ENCODE results near the gene CYS1. TPM values are rescaled to one million over a fixed set of nuclear protein-coding genes. Genes with fewer than 3 reads are reported as not detected.

CYS1 gene
- polyA plus RNA-seq, 3 donors, result not detected

DNA sequence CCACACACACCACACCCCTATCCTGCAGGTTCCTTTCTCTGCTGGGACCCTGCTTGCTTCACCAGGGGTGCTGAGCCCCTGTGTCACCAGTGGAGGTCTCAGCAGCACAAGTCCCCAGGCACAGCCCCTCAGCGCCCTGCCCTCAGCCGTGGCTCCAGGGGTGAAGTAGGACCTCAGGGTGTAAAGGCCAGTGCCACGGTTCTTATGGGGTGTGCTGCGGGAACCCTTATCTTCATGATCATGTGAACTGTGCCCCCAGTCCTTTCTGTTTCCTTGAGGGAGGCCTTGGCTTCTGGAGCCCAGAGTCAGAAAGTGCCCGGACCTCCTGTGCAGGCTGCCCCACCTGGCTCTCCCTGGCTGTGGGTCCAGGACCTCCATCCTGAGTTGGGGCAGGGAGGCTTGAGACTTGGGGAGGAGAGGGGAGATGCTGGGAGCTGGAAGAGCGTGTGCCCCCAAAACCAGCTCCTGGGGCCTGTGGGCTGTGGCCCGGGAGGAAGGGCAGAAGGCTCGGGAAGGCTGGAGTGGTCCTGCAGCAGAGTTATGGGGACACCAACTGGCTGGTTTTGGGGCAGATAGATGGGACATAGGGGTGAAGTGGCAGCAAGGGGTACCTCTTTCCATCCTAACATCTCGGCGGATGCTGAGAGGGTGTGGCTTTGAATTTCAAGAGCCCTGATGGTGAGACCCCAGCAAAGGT lies 57.1 kb downstream of the CYS1 start:
- WGBS (ENCODE audit: insufficient coverage), result 93% methylated on average over 8 of the region's 10 CpGs
- H2AFZ ChIP-seq (ENCODE audit: insufficient read depth, low read depth, low read length, poor library complexity, severe bottlenecking), result no peak overlapping the region

DNA sequence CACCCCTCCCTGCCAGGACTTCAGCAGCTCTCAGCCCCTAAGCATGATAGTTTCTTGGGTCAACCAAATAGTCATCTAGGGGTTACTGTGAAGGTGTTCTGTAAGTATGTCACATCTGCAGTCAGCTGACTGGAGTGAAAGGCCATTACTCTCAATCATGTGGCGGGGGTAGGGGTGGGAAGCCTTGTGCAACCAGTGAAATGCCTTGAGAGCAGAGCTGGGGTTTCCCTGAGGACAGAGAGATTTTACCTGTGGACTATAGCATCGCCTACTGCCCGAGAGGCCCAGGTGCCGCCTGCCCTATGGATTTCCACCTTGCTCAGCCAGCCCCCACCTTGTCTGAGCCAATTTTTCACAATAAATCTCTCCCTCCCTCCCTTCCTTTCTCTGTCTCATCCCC lies 57.8 kb downstream of the CYS1 start:
- H3K36me3 ChIP-seq (replicated peaks in 1 of 2; ENCODE audit: control insufficient read depth in 1 of 2, insufficient read depth in 2 of 2, low read length in 2 of 2), result no peaks in the 10 kb centered on the region
- H3K9ac ChIP-seq (ENCODE audit: insufficient read depth, low read length, poor library complexity, severe bottlenecking), result no peak overlapping the region
- no peak overlapping the region for H3K27ac ChIP-seq (ENCODE audit: low read depth in 1 of 2, low read length in 2 of 2)
- no peaks in the 10 kb centered on the region for H3K79me2 ChIP-seq (ENCODE audit: insufficient read depth, low read length)
- 93% methylated on average over 2 of the region's 4 CpGs for WGBS (ENCODE audit: insufficient coverage)
- H3K4me2 ChIP-seq (replicated peaks; ENCODE audit: extremely low read depth, low read length, poor library complexity, severe bottlenecking), result no peak overlapping the region
- intact Hi-C loops (cut with micrococcal nuclease), result no loop called here
- H3K4me1 ChIP-seq (ENCODE audit: control insufficient read depth in 1 of 2, insufficient read depth in 2 of 2, low read length in 2 of 2), result peaks cover 22 to 35% of the 10 kb centered on the region in 2 donors
- Mint-ChIP-seq H3K9me3 (peaks cover 0 to 5% (median 4%) of the 10 kb centered on the region in 7 donors), H3K27ac (no peak overlapping the region), H3K36me3 (no peaks in the 10 kb centered on the region), H3K4me1 (peaks cover 30% of the 10 kb centered on the region), H3K27me3 (ENCODE audit: low read depth in 3 of 3) (peaks cover 0 to 4% (median 3%) of the 10 kb centered on the region in 3 donors), H3K4me3 (no peak overlapping the region)
- no peak overlapping the region for H3K4me3 ChIP-seq (replicated peaks in 1 of 3; ENCODE audit: low read depth in 2 of 3, low read length in 3 of 3)
- no peak for TF ChIP-seq CTCF (IDR thresholded peaks at IDR 0.05)
- H3K27me3 ChIP-seq (ENCODE audit: control insufficient read depth in 2 of 2, insufficient read depth in 2 of 2, low read length in 2 of 2), result no peaks in the 10 kb centered on the region
- no peak overlapping the region for H2AFZ ChIP-seq (ENCODE audit: insufficient read depth, low read depth, low read length, poor library complexity, severe bottlenecking)
- H4K20me1 ChIP-seq (ENCODE audit: insufficient read depth, low read length), result no peaks in the 10 kb centered on the region
- H3K9me3 ChIP-seq (replicated peaks in 1 of 2; ENCODE audit: control insufficient read depth in 1 of 2, insufficient read depth in 1 of 2, low read length in 2 of 2), result peaks cover 0 to under 1% of the 10 kb centered on the region in 2 donors
- no peak for DNase-seq

More for the DNA sequence above, 57.1 kb downstream of the CYS1 start:
- Histone ChIP-seq H3K27me3 (ENCODE audit: control insufficient read depth in 2 of 2, insufficient read depth in 2 of 2, low read length in 2 of 2) (no peaks in the 10 kb centered on the region), H3K27ac (ENCODE audit: low read depth in 1 of 2, low read length in 2 of 2) (no peak overlapping the region), H3K79me2 (ENCODE audit: insufficient read depth, low read length) (no peaks in the 10 kb centered on the region), H3K9me3 (replicated peaks in 1 of 2; ENCODE audit: control insufficient read depth in 1 of 2, insufficient read depth in 1 of 2, low read length in 2 of 2) (no peaks in the 10 kb centered on the region), H3K9ac (ENCODE audit: insufficient read depth, low read length, poor library complexity, severe bottlenecking) (no peak overlapping the region), H3K4me2 (replicated peaks; ENCODE audit: extremely low read depth, low read length, poor library complexity, severe bottlenecking) (no peak overlapping the region), H3K4me3 (replicated peaks in 1 of 3; ENCODE audit: low read depth in 2 of 3, low read length in 3 of 3) (no peak overlapping the region), H3K4me1 (ENCODE audit: control insufficient read depth in 1 of 2, insufficient read depth in 2 of 2, low read length in 2 of 2) (peaks cover 25 to 37% of the 10 kb centered on the region in 2 donors), H3K36me3 (replicated peaks in 1 of 2; ENCODE audit: control insufficient read depth in 1 of 2, insufficient read depth in 2 of 2, low read length in 2 of 2) (no peaks in the 10 kb centered on the region), H4K20me1 (ENCODE audit: insufficient read depth, low read length) (no peaks in the 10 kb centered on the region)
- H3K27me3 Mint-ChIP-seq (ENCODE audit: low read depth in 3 of 3), result no peaks in the 10 kb centered on the region
- no peak overlapping the region for H3K4me3 Mint-ChIP-seq
- DNase-seq, result no peak
- intact Hi-C loops (cut with micrococcal nuclease), result no loop called here
- H3K27ac Mint-ChIP-seq, result no peak overlapping the region
- TF ChIP-seq CTCF (IDR thresholded peaks at IDR 0.05), result no peak
- no peaks in the 10 kb centered on the region for H3K36me3 Mint-ChIP-seq
- peaks cover 0 to 4% (median 2%) of the 10 kb centered on the region in 7 donors for H3K9me3 Mint-ChIP-seq
- peaks cover 32% of the 10 kb centered on the region for H3K4me1 Mint-ChIP-seq

Measured in CD14-positive monocyte (primary cell).